Kidney capillary endothelial cell (primary cell): ENCODE measurements around the gene FBXW11.
A peak's percentile ranks its signal among the peaks of the same experiment; 100 is the strongest.
"Not testable (repeated sequence)": the region's sequence is repeated elsewhere in the genome, so short reads cannot be mapped to it uniquely, and the experiment has no call there.

Experiments used
- DNase-seq: peaks from one replicate; pipeline ENCODE4 v3.0.0-alpha.2; 2018; ENCODE audit warnings: low spot score

FBXW11 gene

DNA sequence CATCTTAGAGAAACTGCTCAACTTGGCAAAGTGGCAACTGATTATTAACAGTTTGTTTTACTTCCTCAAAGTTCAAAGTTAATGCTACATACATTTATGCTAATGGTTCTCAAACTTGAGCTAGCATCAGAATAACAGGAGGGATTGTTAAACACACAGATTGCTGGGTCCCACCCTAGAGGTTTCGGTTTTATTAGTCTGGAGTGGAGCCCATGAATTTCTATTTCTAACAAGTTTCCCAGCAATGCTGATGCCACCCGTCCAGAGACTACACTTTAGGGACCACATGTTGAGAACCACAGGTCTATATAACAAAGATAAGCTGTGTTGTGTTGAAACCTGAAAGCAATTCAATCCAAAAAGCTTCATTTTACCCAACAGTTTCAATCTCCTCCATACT lies 95.3 kb downstream of the FBXW11 start:
- no peak for DNase-seq

DNA sequence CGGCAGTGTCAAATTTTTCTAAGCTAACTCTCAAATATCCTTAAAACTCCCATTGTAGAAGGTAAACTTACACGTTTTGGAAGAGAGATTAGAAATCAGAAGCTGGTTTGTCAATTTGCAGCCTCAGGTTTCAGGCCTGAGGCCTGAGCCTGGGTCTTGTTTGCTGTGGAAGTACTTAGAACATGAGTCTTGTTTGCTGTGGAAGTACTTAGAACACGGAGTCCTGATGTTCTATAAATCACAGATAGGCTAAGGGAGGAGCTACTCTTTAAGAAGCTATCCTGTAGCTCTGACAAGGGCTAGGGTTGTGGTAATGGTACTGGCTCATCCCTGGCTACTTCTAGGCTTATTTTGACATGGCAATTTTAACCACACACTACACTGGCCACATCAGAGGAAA lies 97.8 kb downstream of the FBXW11 start:
- no peak for DNase-seq

DNA sequence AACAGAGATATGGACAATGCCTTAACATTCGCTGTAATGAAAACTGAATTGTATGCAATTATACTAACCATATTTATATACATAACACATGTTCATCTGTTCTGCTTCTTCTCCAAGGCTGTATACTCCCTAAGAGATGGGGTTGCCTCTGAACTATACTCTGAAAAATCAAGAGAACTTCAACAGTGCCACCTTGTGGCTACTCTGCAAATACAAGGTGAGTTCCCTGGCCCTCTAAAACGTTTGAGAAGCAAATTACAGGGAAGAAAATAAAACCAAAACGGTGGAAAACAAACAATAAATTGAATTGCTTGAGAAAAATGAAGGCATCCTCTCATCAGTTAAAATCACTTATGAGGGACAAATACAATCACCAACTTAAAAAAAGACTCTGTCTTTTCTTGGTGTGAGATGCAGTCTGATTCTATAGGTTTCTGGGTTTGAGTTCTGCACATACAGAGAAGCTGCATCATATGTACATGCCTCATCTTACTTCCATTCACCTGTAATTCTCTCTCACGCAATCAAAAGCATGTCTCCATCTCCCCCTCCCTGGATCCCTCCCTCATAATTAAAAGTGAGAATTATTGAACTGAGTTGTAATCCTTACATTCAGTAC lies 98.6 kb downstream of the FBXW11 start:
- DNase-seq: peak; percentile 58

DNA sequence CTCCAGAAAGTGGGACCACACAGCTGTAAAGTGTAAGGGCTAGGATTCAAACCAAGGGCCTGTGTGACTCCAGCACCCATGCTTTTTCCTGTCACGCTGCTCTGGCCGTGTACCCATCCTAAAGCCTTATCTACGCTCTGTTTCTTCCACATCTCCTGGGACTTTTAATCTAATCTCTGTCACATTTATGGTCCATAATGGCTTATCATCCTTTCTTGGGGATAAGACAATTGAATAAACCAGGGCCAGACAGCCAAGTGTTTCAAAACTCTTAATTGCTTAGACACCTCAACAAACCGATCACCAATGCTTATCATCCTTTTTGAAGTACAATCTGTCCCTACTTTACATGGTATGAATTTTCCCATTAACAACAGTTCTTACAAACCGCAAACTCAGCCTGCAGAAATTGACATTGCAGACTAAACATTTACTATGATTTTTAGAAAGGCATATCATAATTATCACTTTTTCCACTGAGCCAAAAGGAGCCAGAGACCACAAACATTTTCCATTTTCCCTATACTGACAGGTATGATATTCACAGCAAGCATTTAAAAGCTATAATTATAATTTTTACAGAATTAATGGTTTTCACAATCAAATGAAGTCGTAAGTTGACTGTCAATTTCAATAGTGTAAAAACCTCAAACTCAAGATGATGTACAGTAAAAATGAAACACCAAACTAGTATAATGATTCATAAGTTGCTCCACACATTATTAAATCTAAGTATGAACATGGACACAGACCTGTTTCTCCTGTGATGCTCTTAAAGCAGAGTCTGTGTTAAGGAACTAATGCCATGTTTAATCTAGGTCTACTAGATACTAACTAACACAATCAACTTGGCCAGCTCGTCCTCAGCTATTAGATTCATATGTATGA lies 99.5 kb downstream of the FBXW11 start:
- DNase-seq: no peak

DNA sequence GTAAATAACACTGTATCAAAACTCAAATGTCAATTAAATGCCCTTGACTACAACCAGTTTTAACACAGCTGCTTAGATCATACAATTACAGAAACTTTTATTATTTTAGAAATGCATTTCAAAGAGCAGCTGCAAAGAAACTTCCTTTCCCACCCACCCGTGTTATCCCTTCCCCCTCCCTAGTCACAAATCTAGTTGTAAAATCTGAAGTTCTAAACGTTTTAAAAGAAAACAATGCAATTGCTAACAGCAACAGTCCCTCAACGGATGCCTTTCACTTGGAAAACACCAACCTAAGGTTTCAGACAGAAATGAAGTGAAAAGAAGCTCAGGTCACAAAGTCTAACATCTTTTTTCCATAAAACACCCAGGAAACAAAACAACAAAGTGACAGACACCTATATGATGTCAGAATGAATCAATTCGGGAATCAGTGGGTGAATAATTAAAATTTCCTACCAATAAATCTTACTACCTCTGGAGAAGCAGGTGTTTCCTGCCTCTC lies 100.3 kb downstream of the FBXW11 start:
- no peak for DNase-seq

DNA sequence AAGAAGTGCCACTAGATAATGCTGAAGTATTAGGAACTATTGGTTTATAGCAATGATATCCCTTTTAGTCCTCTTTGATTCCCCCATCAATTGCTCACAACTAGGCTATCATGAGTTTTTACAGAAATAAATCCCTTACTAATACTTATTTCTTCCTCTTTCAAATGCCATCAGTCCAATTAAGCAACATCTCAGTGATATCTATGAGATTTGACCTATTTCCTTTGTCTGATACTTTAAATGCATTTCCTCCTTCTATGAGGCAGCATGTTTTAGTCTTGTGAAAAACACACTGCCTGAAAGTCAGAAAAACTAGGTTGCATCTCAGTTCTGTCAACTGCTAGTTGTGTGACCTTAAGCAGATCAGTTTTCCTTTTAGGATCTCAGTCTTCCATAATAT lies 101.6 kb downstream of the FBXW11 start:
- DNase-seq: no peak

GRCh38 chr5:171901764-171902163 lies 104.7 kb downstream of the FBXW11 start:
- no peak for DNase-seq

GRCh38 chr5:171899792-171900191 lies 106.6 kb downstream of the FBXW11 start:
- no peak for DNase-seq

GRCh38 chr5:171898879-171899278 lies 107.6 kb downstream of the FBXW11 start:
- no peak for DNase-seq

DNA sequence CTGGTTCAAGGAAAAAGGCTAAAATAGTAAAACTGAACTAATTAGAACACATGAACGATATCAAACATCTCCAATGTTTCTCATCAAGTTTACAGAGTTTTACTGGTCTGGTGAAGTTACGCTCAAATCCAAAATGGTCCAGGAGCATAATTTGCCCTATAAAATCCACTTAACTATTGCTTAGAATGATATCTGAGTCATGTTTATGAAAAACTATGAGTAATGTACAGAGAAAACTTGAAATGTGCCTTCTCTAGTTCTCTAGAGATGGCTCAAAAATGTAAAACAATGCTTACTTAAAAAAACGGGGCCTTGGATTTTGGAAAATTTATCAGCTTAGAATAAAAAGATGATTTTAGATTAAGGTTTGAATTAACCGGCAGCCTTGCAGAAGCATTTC lies 108.1 kb downstream of the FBXW11 start:
- no peak for DNase-seq

- no peak for DNase-seq
Measured at GRCh38 chr5:171897231-171897630, 109.2 kb downstream of the FBXW11 start.

DNA sequence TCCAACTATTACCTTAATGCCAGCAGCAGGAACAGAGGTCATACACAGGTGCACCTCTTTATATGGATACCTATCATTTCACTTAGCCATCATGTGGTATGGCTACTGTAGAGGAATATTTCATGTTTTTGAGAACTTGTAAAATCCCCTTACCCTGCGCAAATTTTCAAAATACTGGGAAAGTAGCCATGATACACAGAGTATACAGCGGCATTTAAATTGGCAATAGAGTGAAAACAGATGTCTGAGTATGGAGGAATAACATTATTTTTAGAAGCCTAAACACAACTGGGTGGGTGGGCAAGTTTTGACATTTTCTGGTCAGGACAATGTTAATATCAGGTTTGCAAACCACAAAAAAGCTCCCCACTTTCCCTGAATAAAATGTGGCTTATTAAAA lies 111.4 kb downstream of the FBXW11 start:
- DNase-seq: no peak

DNA sequence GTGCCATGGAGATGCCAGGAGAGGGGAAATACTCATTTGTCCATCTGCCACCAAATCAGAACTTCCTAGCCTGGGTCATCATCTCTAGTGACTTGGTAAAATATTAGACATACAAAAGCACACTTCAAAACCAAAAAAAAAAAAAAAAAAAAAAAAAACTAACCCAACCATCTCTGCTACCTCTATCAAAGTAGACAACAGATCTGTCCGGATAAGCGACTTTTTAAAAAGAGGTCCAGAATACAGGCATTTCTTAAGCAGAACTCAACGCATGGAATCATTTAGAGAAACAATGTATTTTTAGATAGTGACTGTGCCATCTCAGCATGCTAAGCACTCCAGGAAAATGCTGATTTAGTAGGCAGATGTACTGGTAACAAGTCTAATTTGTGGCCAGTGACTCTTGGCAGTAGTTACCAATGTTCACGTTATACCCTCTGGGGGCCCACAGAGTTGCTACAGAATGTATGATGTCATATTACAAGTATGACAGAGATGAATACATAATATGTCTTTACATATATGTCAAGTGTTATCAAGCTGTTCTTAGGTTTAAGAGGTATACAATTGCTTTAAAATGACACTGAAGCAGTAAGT lies 113.0 kb downstream of the FBXW11 start:
- DNase-seq: no peak

DNA sequence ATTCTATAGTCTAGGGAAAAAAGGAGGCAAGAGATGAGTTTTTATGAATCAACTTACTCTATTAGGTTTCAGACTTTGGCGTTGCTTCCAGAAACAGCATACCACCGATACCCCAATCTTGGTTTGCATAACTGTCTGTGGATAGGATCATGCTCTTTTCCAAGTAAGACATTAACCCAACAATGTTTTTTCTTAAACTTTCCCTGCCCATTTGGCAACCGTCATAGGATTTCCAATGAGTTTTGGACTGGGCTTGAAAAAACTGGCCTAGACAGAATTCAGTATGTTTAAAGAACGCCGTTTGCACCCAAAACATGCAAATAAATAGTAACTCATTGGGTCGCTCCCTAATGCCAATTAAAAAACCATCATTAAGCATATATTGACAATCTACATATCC lies 114.8 kb downstream of the FBXW11 start:
- no peak for DNase-seq

GRCh38 chr5:171891150-171891549 lies 115.3 kb downstream of the FBXW11 start:
- DNase-seq: no peak

DNA sequence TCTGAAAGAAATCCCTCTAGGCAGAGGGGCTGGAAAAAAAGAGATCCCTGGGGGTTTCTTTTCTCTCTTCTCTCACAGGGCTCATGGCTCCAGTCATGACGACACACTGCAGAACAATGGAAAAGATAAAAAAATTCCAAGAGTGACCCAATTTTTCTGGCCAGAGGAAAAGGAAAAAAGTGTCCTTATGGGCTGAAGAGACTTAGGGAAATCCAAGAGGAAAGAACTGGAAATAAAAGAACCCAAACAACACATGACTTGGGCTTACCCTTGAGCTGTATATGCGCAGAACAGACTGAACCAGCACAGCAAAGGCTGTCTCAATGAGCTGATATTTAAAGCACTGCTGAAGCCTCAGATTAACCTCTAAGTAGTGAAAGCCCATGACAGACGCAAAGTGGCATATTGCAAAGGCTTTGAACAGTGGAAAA lies 118.4 kb downstream of the FBXW11 start:
- no peak for DNase-seq

GRCh38 chr5:171886037-171886436 lies 120.4 kb downstream of the FBXW11 start:
- DNase-seq: not testable (repeated sequence)

DNA sequence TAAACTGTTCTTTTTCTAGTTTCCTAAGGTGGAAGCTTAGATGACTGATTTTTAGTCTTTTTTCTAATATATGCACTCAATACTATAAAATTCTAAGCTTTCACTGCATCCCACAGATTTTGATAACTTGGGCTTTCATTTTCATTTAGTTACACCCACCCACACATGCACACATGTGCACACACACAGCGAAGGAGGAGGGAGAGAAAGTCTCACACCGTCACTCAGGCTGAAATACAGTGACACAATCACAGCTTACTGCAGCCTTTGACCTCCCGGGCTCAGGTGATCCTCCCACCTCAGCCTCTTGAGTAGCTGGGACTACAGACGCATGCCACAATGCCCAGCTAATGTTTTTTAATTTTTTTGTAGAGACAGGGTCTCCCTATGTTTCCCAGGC lies 124.3 kb downstream of the FBXW11 start:
- DNase-seq: no peak

GRCh38 chr5:171874234-171874633 lies 132.2 kb downstream of the FBXW11 start:
- DNase-seq: no peak

GRCh38 chr5:171872666-171873065 lies 133.8 kb downstream of the FBXW11 start:
- DNase-seq: no peak

DNA sequence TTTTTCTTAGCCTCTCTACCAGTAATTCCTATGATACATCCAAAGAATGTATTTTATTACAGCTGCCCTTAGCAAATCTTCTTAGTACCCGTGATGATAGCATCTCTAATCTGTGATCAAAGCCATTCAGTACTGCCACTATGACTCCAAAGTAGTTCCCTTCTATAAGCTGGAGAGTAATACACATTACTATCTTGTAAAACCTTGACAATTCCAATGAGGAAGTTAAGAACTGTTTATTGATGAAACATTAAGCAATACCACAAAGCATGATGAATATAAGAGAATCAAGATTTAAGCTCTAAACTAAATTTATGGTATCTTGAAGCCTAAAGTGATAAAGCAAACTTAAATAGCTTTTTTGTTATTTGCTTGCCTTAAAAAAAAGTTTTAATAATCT lies 134.7 kb downstream of the FBXW11 start:
- no peak for DNase-seq

DNA sequence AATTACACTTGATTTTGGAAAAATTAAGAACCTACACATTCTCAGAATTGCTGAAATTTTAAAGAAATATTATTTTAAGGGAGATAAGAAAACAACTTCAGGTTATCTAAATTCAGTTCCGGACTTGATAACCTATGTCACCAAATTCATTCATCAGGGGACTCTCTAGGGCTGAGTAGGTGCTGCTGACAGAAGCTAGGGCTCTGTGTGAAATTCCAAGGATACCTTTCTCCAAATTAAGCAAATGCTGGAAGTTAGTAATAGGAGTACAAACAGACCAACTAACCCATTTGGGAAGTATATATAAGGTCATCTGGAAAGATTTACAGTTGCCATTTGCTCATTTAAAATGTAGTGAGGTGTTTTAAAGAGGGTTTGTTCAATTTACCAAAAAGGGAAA lies 136.5 kb downstream of the FBXW11 start:
- DNase-seq: no peak

DNA sequence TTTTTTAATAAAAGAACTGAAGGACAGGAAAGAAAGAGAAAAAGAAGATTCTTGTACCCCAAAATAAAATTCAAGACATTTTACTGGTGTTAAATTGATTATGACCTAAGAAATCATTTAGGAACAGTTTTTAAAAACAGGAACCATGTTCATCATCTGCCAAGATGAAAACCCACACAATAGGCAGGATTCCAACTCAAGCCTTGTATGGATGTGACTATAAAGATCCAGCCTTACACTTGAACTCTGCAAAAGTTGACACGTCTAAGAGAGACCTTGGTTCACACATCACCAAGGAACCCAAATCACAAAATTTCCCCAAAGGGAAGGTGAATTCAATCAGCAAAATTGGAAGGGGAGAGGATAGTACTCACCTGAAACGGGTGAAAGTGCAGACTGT lies 138.2 kb downstream of the FBXW11 start:
- no peak for DNase-seq
